H1 (cell line): ENCODE data around the gene TM4SF1. TPM values are rescaled to one million over a fixed set of nuclear protein-coding genes. Genes with fewer than 3 reads are reported as not detected.

Source experiments
- BCL11A ChIP-seq, 2 experiments: IDR thresholded peaks; one replicate each; pipeline ENCODE4 v1.6.1; 2011; ENCODE audit warnings: low read depth in 2 of 2, low read length in 2 of 2, mild to moderate bottlenecking in 2 of 2
- CBX5 ChIP-seq: fragments of 300-800, 300-1000 bp; sonication (generic); IDR thresholded peaks from 2 replicates; pipeline ENCODE4 v1.7.1; 2016; ENCODE audit warnings: antibody characterized with exemption, low read length, low read depth
- CHD2 ChIP-seq: IDR thresholded peaks from 2 replicates; pipeline ENCODE4 v1.6.1; 2012; ENCODE audit warnings: low read length, improper control_type of control experiment
- polyA plus RNA-seq, 7 experiments: library from polyadenylated mRNA; depleted of rRNA in 3 of 7; stranded (reverse) in 5 of 7; unstranded in 2 of 7; fragments of >200 nt in 5 of 7; fragments of 200-250 nt in 2 of 7; gene quantifications; 1 replicate in 5 of 7; 2 replicates in 1 of 7; 4 replicates in 1 of 7; pipeline versions ENCODE4 v1.2.1 to v1.2.3, GENCODE V29; 2011 to 2013; ENCODE audit warnings: missing spikeins in 2 of 7, mixed read lengths in 2 of 7
- total RNA-seq: library from RNA; stranded (reverse); fragmentation: NEBNext Ultra II Directional; extraction: Animal tissue kit (Norgen Biotek cat#: 25700); gene quantifications from 2 replicates; pipeline ENCODE4 v1.2.1, GENCODE V29; 2021

TM4SF1 gene
- total and polyA plus RNA-seq, 2 of the 8 experiments (the other 6 are each of a cell fraction or from before 2014, with no cell fraction given) = 0.26 to 1.3 TPM

DNA sequence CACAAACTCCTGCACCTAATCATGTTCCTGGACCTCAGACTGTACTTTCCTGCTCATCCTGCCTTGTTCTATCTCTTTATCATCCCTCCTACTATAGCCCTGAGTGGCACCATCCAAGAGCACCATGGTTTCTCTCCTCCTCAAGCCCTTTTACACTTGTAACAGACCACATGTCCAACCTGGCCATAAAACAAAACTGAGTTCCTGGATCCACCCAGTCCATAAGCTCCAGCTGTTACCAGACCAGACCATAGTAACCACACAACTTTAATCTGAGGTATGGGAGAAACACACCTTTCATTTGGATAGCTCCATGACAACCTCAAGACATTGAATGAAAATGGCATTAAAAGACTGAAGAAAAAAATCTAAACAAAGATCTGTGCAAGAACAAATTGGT is 53.1 kb downstream of the TM4SF1 start (continued):
- no peak for TF ChIP-seq CBX5
- TF ChIP-seq BCL11A (IDR thresholded peaks at IDR 0.05; ENCODE audit: low read depth in 2 of 2, low read length in 2 of 2) = no peak
- TF ChIP-seq CHD2 = no peak
